SK-N-MC (cell line): ENCODE data around the gene TMEM106C.

Source experiments
- DNase-seq: peaks from one replicate; pipeline ENCODE4 v3.0.0-alpha.2; 2011; ENCODE audit warnings: low read depth, low spot score
- H3K27ac ChIP-seq: fragments of 200-600 bp; sonication (generic); 2 replicates; pipeline ENCODE4 v1.5.1; 2016; ENCODE audit warnings: mixed run types
- H3K36me3 ChIP-seq: fragments of 200-600 bp; sonication (generic); 2 replicates; pipeline ENCODE4 v1.6.1; 2017; ENCODE audit warnings: antibody characterized with exemption, low read length, mixed read lengths; ENCODE audit not compliant: insufficient read depth
- H3K4me3 ChIP-seq: fragments of 200-600 bp; sonication (generic); 2 replicates; pipeline ENCODE4 v1.5.1; 2016
- H3K9ac ChIP-seq: fragments of 200-600 bp; sonication (generic); 2 replicates; pipeline ENCODE4 v1.8.0; 2017; ENCODE audit warnings: mixed run types, mixed read lengths; ENCODE audit not compliant: insufficient read length
- H3K9me3 ChIP-seq: fragments of 200-600 bp; sonication (generic); 2 replicates; pipeline ENCODE4 v1.6.1; 2017; ENCODE audit warnings: low read depth, mild to moderate bottlenecking, antibody characterized with exemption, low read length, moderate library complexity, mixed read lengths
- EZH2 ChIP-seq: fragments of 200-600 bp; sonication (generic); IDR thresholded peaks from one replicate; pipeline ENCODE4 v1.6.1; 2017; ENCODE audit warnings: antibody characterized with exemption
- FOXP2 ChIP-seq: optimal IDR thresholded peaks from 2 replicates; pipeline ENCODE3; 2011; ENCODE audit warnings: mild to moderate bottlenecking, moderate library complexity; ENCODE audit not compliant: insufficient read depth; ENCODE audit errors: extremely low read length, control extremely low read depth
- POLR2AphosphoS5 ChIP-seq: IDR thresholded peaks from 2 replicates; pipeline ENCODE4 v1.6.1; 2012; ENCODE audit warnings: mild to moderate bottlenecking, low read depth, low read length, borderline replicate concordance

The TMEM106C gene

GRCh38 chr12:47972895-47973294 lies 9.5 kb downstream of the TMEM106C start:
- no peak overlapping the region for H3K4me3 ChIP-seq
- H3K36me3 ChIP-seq = peaks cover 16% of the 10 kb centered on the region
- no peaks in the 10 kb centered on the region for H3K9me3 ChIP-seq
- H3K9ac ChIP-seq = no peak overlapping the region
- TF ChIP-seq EZH2 (no peak), POLR2AphosphoS5 (no peak), FOXP2 (no peak)
- H3K27ac ChIP-seq = no peak overlapping the region
- no peak for DNase-seq

GRCh38 chr12:47973870-47974269 lies 10.5 kb downstream of the TMEM106C start:
- DNase-seq = no peak
- Histone ChIP-seq H3K27ac (no peak overlapping the region), H3K9ac (no peak overlapping the region), H3K36me3 (peaks cover 7% of the 10 kb centered on the region; the same call in 1 of the 2 replicates), H3K9me3 (no peaks in the 10 kb centered on the region), H3K4me3 (no peak overlapping the region)
- no peak for TF ChIP-seq FOXP2
- TF ChIP-seq EZH2 = no peak
- TF ChIP-seq POLR2AphosphoS5 = no peak

- DNase-seq = no peak
- Histone ChIP-seq H3K4me3 (no peak overlapping the region), H3K36me3 (no peaks in the 10 kb centered on the region), H3K9ac (no peak overlapping the region), H3K27ac (no peak overlapping the region), H3K9me3 (no peaks in the 10 kb centered on the region)
- TF ChIP-seq FOXP2 = no peak
- no peak for TF ChIP-seq POLR2AphosphoS5
- no peak for TF ChIP-seq EZH2
Measured at GRCh38 chr12:47975036-47975620, 11.7 kb downstream of the TMEM106C start.

- no peak for DNase-seq
- H3K9me3 ChIP-seq = no peaks in the 10 kb centered on the region
- no peaks in the 10 kb centered on the region for H3K36me3 ChIP-seq
- H3K9ac ChIP-seq = no peak overlapping the region
- no peak for TF ChIP-seq FOXP2
- TF ChIP-seq POLR2AphosphoS5 = no peak
- TF ChIP-seq EZH2 = no peak
- no peak overlapping the region for H3K4me3 ChIP-seq
- no peak overlapping the region for H3K27ac ChIP-seq
Measured at GRCh38 chr12:47975816-47976215, 12.4 kb downstream of the TMEM106C start.

- TF ChIP-seq EZH2 (no peak), FOXP2 (no peak), POLR2AphosphoS5 (no peak)
- Histone ChIP-seq H3K9ac (no peak overlapping the region), H3K9me3 (no peaks in the 10 kb centered on the region), H3K4me3 (no peak overlapping the region), H3K36me3 (no peaks in the 10 kb centered on the region), H3K27ac (no peak overlapping the region)
- DNase-seq = no peak
Measured at GRCh38 chr12:47977046-47977771, 13.8 kb downstream of the TMEM106C start.

GRCh38 chr12:47977772-47978597 lies 14.6 kb downstream of the TMEM106C start:
- H3K36me3 ChIP-seq = no peaks in the 10 kb centered on the region
- no peak for DNase-seq
- H3K9ac ChIP-seq = no peak overlapping the region
- no peak for TF ChIP-seq POLR2AphosphoS5
- TF ChIP-seq FOXP2 = no peak
- TF ChIP-seq EZH2 = no peak
- no peak overlapping the region for H3K4me3 ChIP-seq
- H3K27ac ChIP-seq = no peak overlapping the region
- no peaks in the 10 kb centered on the region for H3K9me3 ChIP-seq

- TF ChIP-seq EZH2 (no peak), FOXP2 (no peak), POLR2AphosphoS5 (no peak)
- no peak overlapping the region for H3K4me3 ChIP-seq
- no peak for DNase-seq
- H3K36me3 ChIP-seq = no peaks in the 10 kb centered on the region
- H3K27ac ChIP-seq = no peak overlapping the region
- no peak overlapping the region for H3K9ac ChIP-seq
- H3K9me3 ChIP-seq = no peaks in the 10 kb centered on the region
Measured at GRCh38 chr12:47978598-47978873, 15.1 kb downstream of the TMEM106C start.

- no peaks in the 10 kb centered on the region for H3K9me3 ChIP-seq
- no peaks in the 10 kb centered on the region for H3K36me3 ChIP-seq
- TF ChIP-seq POLR2AphosphoS5 (no peak), EZH2 (no peak), FOXP2 (no peak)
- H3K9ac ChIP-seq = no peak overlapping the region
- no peak overlapping the region for H3K4me3 ChIP-seq
- no peak overlapping the region for H3K27ac ChIP-seq
- DNase-seq = no peak
Measured at GRCh38 chr12:47979166-47979565, 15.8 kb downstream of the TMEM106C start.

GRCh38 chr12:47979686-47980085 lies 16.3 kb downstream of the TMEM106C start:
- H3K27ac ChIP-seq = no peak overlapping the region
- TF ChIP-seq FOXP2 (no peak), POLR2AphosphoS5 (no peak), EZH2 (no peak)
- no peaks in the 10 kb centered on the region for H3K9me3 ChIP-seq
- no peak overlapping the region for H3K9ac ChIP-seq
- no peak overlapping the region for H3K4me3 ChIP-seq
- H3K36me3 ChIP-seq = no peaks in the 10 kb centered on the region
- DNase-seq = no peak
